HG03108 (cell line): ENCODE data around the gene OR2AJ1.
A peak's percentile ranks its signal among the peaks of the same experiment; 100 is the strongest.

Experiments
- ATAC-seq: cut with Tn5 transposase; IDR thresholded peaks from one replicate; pipeline ENCODE4 v1.9.1; 2021; ENCODE audit warnings: moderate library complexity; ENCODE audit not compliant: unreplicated experiment

OR2AJ1 gene

GRCh38 chr1:247961791-247962190, 37.1 kb downstream of the OR2AJ1 start:
- no peak for ATAC-seq

GRCh38 chr1:247962911-247963588, 38.4 kb downstream of the OR2AJ1 start:
- ATAC-seq: no peak

GRCh38 chr1:247964933-247965332, 40.2 kb downstream of the OR2AJ1 start, which contains the start of gene OR2AK2:
Gene OR2AK2 (plus strand): TSS chr1:247965233. CDS start chr1:247965377, 144 bp downstream.
- no peak for ATAC-seq

- ATAC-seq: peak; percentile 68
Observed at GRCh38 chr1:247966532-247967204, 42.0 kb downstream of the OR2AJ1 start.
